ENCODE data around the gene BIRC2. TPM values are rescaled to one million over a fixed set of nuclear protein-coding genes. Genes with fewer than 3 reads are reported as not detected.

Gene BIRC2
- total and polyA plus RNA-seq, 9 of the 15 experiments (the other 6 are each of a cell fraction or from before 2014, with no cell fraction given), result 14.3 to 45.9 (median 20.7) TPM

GRCh38 chr11:102385085-102386007 lies 38.3 kb downstream of the BIRC2 start (continued):
- TF ChIP-seq CBX3 (IDR thresholded peaks at IDR 0.05; ENCODE audit: borderline replicate concordance in 1 of 2, low read length in 2 of 2) (no peak), ID3 (CRISPR knock-in tag; IDR thresholded peaks at IDR 0.05) (no peak), ID3 (tag; IDR thresholded peaks at IDR 0.05) (0 out of 2 replicates have a peak, but pooled peaks have one; percentile 21), ZC3H4 (CRISPR knock-in tag; IDR thresholded peaks at IDR 0.05; ENCODE audit: borderline replicate concordance) (no peak), RBM25 (IDR thresholded peaks at IDR 0.05; ENCODE audit: low read depth, low read length, severe bottlenecking) (no peak), RBBP5 (IDR thresholded peaks at IDR 0.05; ENCODE audit: borderline replicate concordance, insufficient read depth, low read length, poor library complexity, severe bottlenecking) (peak; percentile 16), ZBTB11 (CRISPR knock-in tag; IDR thresholded peaks at IDR 0.05) (peak in 1 of 3 experiments; percentile 39; a peak in 1 of 6 replicates), SP1 (CRISPR knock-in tag; IDR thresholded peaks at IDR 0.05) (peak; percentile 38; the same call in 1 of the 2 replicates), TRIM24 (IDR thresholded peaks at IDR 0.05) (0 out of 4 replicates have a peak, but pooled peaks of 1 of the 2 experiments have one; percentile 7), ZNF165 (CRISPR knock-in tag; IDR thresholded peaks at IDR 0.05; ENCODE audit: borderline replicate concordance) (0 out of 2 replicates have a peak, but pooled peaks have one; percentile 22), ATF7 (IDR thresholded peaks at IDR 0.05) (peak; percentile 70; the same call in 1 of the 2 replicates), MEIS2 (IDR thresholded peaks at IDR 0.05; ENCODE audit: partially characterized antibody) (peak; percentile 15), RNF2 (IDR thresholded peaks at IDR 0.05) (peak; percentile 10; the same call in 1 of the 2 replicates), CUX1 (CRISPR knock-in tag; IDR thresholded peaks at IDR 0.05) (no peak), GATAD2A (IDR thresholded peaks at IDR 0.05) (0 out of 2 replicates have a peak, but pooled peaks have one; percentile 20), PHB2 (IDR thresholded peaks at IDR 0.05; ENCODE audit: low read depth) (no peak), ZNF311 (CRISPR knock-in tag; IDR thresholded peaks at IDR 0.05) (peak; percentile 59; the same call in 1 of the 2 replicates), CBFA2T3 (IDR thresholded peaks at IDR 0.05) (peak; percentile 75)

Measured in K562 (cell line).